SK-N-SH (cell line): ENCODE measurements around the gene ERMAP.

Experiments used
- CTCF ChIP-seq: fragments of 200-600 bp; sonication (generic); IDR thresholded peaks from 2 replicates; pipeline ENCODE4 v1.6.1; 2017; ENCODE audit warnings: antibody characterized with exemption, mild to moderate bottlenecking, moderate library complexity
- MXI1 ChIP-seq: IDR thresholded peaks from 2 replicates; pipeline ENCODE4 v1.6.1; 2012; ENCODE audit warnings: mild to moderate bottlenecking, low read depth, low read length, improper control_type of control experiment

GRCh38 chr1:42793824-42794223 lies 23.1 kb upstream of the ERMAP start:
- TF ChIP-seq MXI1 (no peak), CTCF (no peak)
